Measurements from ENCODE around the gene ABHD12. TPM values are rescaled to one million over a fixed set of nuclear protein-coding genes. Genes with fewer than 3 reads are reported as not detected.
A peak's percentile ranks its signal among the peaks of the same experiment; 100 is the strongest.

ABHD12 gene
- total RNA-seq, 3 donors from 2014 or later (not counting 1 experiment from before 2014, with no cell fraction given), result 28.5 to 34.6 (median 34.5) TPM

DNA sequence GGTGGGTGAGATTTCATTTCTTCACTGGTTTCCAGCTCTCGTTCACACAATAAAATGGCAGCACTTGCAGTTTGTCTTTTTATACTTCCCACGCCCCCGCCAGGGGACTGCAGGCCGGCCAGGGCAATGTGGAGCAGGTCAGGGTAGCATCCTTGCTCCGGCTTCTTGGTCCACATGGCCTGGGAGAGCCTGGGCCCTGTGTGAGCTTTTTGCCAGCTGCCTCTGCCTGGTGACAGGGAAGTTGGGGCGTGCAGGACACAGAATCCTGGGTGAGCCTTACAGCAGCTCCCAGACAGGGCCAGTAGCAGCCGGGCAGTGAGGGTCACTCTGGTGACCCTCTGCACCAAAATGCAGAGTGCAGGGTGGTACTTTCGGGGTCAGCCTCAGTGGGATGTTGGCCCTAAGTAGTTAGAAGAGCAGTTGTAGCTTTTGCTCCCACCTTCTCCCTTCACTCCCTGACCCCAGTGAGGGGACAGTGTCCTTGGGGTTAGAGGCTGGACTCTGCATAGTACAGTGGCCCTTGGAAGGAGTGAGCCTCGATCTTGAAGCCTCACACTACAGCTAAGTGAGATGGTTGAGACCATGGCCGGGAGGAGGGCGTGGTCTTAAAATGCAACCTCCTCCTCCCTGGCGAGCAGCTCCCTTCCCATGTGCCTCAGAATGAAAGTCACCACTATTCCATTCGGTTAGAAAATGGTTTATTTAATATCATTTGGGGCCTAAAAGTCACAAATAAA, 119.0 kb downstream of the ABHD12 start:
- no peak overlapping the region for H3K27ac ChIP-seq (ENCODE audit: low read length)
- no peaks in the 10 kb centered on the region for H3K4me1 ChIP-seq (ENCODE audit: control insufficient read depth, insufficient read depth, low read length)
- no peaks in the 10 kb centered on the region for H3K9me3 ChIP-seq (ENCODE audit: control insufficient read depth, insufficient read depth, low read length)
- intact Hi-C loops (cut with micrococcal nuclease), result no loop called here
- TF ChIP-seq CTCF (IDR thresholded peaks at IDR 0.05), result no peak
- ATAC-seq, result no peak
- 97% methylated on average over 13 of the region's 13 CpGs for WGBS (ENCODE audit: insufficient coverage)
- no peaks in the 10 kb centered on the region for H3K27me3 ChIP-seq (ENCODE audit: control insufficient read depth, insufficient read depth, low read length)
- H3K27ac Mint-ChIP-seq, result no peak overlapping the region
- no peak overlapping the region for H3K4me3 ChIP-seq (ENCODE audit: low read length)
- H3K4me1 Mint-ChIP-seq, result peaks cover 0 to 12% of the 10 kb centered on the region in 2 donors
- H3K36me3 ChIP-seq (ENCODE audit: control insufficient read depth, insufficient read depth, low read length), result peaks cover 47% of the 10 kb centered on the region
- peak in 1 of 2 donors; percentile 9 for DNase-seq
- H3K27me3 Mint-ChIP-seq (ENCODE audit: low read depth in 2 of 2), result no peaks in the 10 kb centered on the region
- H3K36me3 Mint-ChIP-seq, result no peaks in the 10 kb centered on the region
- H3K9me3 Mint-ChIP-seq, result no peaks in the 10 kb centered on the region
- H3K4me3 Mint-ChIP-seq, result no peak overlapping the region

DNA sequence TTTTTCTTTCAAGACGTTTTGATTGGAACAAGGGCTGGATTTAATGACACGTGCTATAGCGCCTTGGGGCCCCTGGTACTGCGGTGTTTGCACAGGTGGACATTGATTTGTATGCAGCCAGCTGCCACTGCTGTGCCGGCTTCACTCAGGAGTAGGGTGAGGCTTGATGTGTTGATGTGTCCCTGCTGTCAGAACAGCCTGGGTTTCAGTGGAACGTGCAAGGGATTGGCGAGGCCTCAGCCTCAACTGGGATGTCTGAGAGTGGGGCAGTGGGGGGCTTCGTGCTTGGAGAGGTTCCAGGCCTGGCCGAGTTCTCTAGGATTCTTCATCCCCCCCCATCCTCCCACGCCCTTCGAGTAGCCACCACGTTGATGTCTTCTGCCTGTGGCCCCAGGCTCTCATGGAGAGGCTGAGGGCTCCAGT, 119.8 kb downstream of the ABHD12 start:
- WGBS (ENCODE audit: insufficient coverage), result 97% methylated on average over 11 of the region's 12 CpGs
- H3K27ac ChIP-seq (ENCODE audit: low read length), result no peak overlapping the region
- DNase-seq (peak in 1 of 2 donors; percentile 2), ATAC-seq (no peak)
- no peak overlapping the region for H3K27ac Mint-ChIP-seq
- intact Hi-C loops (cut with micrococcal nuclease), result no loop called here
- H3K36me3 Mint-ChIP-seq, result no peaks in the 10 kb centered on the region
- no peaks in the 10 kb centered on the region for H3K27me3 ChIP-seq (ENCODE audit: control insufficient read depth, insufficient read depth, low read length)
- no peaks in the 10 kb centered on the region for H3K4me1 ChIP-seq (ENCODE audit: control insufficient read depth, insufficient read depth, low read length)
- no peaks in the 10 kb centered on the region for H3K27me3 Mint-ChIP-seq (ENCODE audit: low read depth in 2 of 2)
- H3K4me1 Mint-ChIP-seq, result peaks cover 0 to 12% of the 10 kb centered on the region in 2 donors
- H3K4me3 Mint-ChIP-seq, result no peak overlapping the region
- H3K4me3 ChIP-seq (ENCODE audit: low read length), result no peak overlapping the region
- H3K36me3 ChIP-seq (ENCODE audit: control insufficient read depth, insufficient read depth, low read length), result peaks cover 46% of the 10 kb centered on the region
- TF ChIP-seq CTCF (IDR thresholded peaks at IDR 0.05), result no peak
- H3K9me3 ChIP-seq (ENCODE audit: control insufficient read depth, insufficient read depth, low read length), result no peaks in the 10 kb centered on the region
- no peaks in the 10 kb centered on the region for H3K9me3 Mint-ChIP-seq

DNA sequence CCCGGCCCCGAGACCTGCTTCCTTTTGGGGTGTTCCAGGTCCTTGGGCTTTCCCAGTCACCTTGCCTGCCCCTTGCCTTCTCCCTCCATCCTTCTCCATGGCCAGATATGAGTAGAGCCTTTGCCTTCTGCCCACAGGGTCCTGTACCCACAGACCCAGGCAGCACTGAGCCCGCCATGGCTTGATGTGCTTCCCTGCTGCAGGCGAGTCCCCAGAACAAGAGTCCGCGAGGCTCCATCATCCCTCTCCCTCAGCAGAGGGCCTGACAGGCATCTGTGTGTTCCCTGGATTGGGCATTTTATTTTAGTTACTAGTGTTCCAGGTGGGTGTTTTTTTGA, 120.8 kb downstream of the ABHD12 start:
- 97% methylated on average over 6 of the region's 6 CpGs for WGBS (ENCODE audit: insufficient coverage)
- Mint-ChIP-seq H3K27ac (no peak overlapping the region), H3K36me3 (no peaks in the 10 kb centered on the region), H3K4me3 (no peak overlapping the region), H3K9me3 (no peaks in the 10 kb centered on the region), H3K27me3 (ENCODE audit: low read depth in 2 of 2) (no peaks in the 10 kb centered on the region), H3K4me1 (peaks cover 0 to 6% of the 10 kb centered on the region in 2 donors)
- Histone ChIP-seq H3K27me3 (ENCODE audit: control insufficient read depth, insufficient read depth, low read length) (no peaks in the 10 kb centered on the region), H3K4me1 (ENCODE audit: control insufficient read depth, insufficient read depth, low read length) (no peaks in the 10 kb centered on the region), H3K9me3 (ENCODE audit: control insufficient read depth, insufficient read depth, low read length) (no peaks in the 10 kb centered on the region), H3K4me3 (ENCODE audit: low read length) (no peak overlapping the region), H3K36me3 (ENCODE audit: control insufficient read depth, insufficient read depth, low read length) (peaks cover 43% of the 10 kb centered on the region), H3K27ac (ENCODE audit: low read length) (no peak overlapping the region)
- DNase-seq (peak in 1 of 2 donors; percentile 8), ATAC-seq (no peak)
- intact Hi-C loops (cut with micrococcal nuclease), result no loop called here
- TF ChIP-seq CTCF (IDR thresholded peaks at IDR 0.05), result no peak

All from natural killer cell (primary cell).